Left ventricle myocardium superior (tissue), 1 donor: ENCODE results near the gene C4orf33. TPM values are rescaled to one million over a fixed set of nuclear protein-coding genes. Genes with fewer than 3 reads are reported as not detected.
"Not testable (repeated sequence)": the region's sequence is repeated elsewhere in the genome, so short reads cannot be mapped to it uniquely, and the experiment has no call there.

Experiments used
- ATAC-seq: fragments of 200-7000 bp; cut with Tn5 transposase; one replicate; pipeline ENCODE4 v1.9.1; 2020; ENCODE audit warnings: mild to moderate bottlenecking, moderate library complexity
- DNase-seq: peaks from one replicate; pipeline ENCODE4 v3.0.0-alpha.2; 2020
- intact Hi-C: fragments of 100-400 bp; cut with micrococcal nuclease; formaldehyde crosslinking; loops from one replicate; pipeline ENCODE4 v1.11.0; 2022
- total RNA-seq: library from RNA; stranded (reverse); fragmentation: NEBNext Ultra II Directional; extraction: Animal tissue kit (Norgen Biotek cat#: 25700); gene quantifications from one replicate; pipeline ENCODE4 v1.2.1, GENCODE V29; 2021
- donor health status: DM: no; HTN: yes; CAD: no; lungs with severe emphysema.

Gene C4orf33
- total RNA-seq, 1 donor from 2014 or later = 4.3 TPM

GRCh38 chr4:129113919-129114318, 18.0 kb downstream of the C4orf33 start:
- intact Hi-C loops = no loop called here
- ATAC-seq (no peak), DNase-seq (no peak)

GRCh38 chr4:129117705-129118104, 21.8 kb downstream of the C4orf33 start:
- intact Hi-C loops = no loop called here
- DNase-seq = no peak
- no peak for ATAC-seq

GRCh38 chr4:129126614-129127013, 30.7 kb downstream of the C4orf33 start:
- DNase-seq, ATAC-seq, intact Hi-C loops: not testable (repeated sequence)

GRCh38 chr4:129129143-129129542, 33.2 kb downstream of the C4orf33 start:
- intact Hi-C loops = no loop called here
- ATAC-seq (no peak), DNase-seq (no peak)

GRCh38 chr4:129131343-129131742, 35.4 kb downstream of the C4orf33 start:
- intact Hi-C loops = no loop called here
- no peak for ATAC-seq
- DNase-seq = no peak

GRCh38 chr4:129136433-129136832, 40.5 kb downstream of the C4orf33 start:
- intact Hi-C loops = no loop called here
- DNase-seq (no peak), ATAC-seq (no peak)

- no peak for ATAC-seq
- DNase-seq = no peak
- intact Hi-C loops = no loop called here
Observed at GRCh38 chr4:129138810-129139496, 43.0 kb downstream of the C4orf33 start.

GRCh38 chr4:129140521-129140920, 44.6 kb downstream of the C4orf33 start:
- no peak for ATAC-seq
- intact Hi-C loops = no loop called here
- no peak for DNase-seq

- intact Hi-C loops = no loop called here
- DNase-seq (no peak), ATAC-seq (no peak)
Observed at GRCh38 chr4:129143359-129143758, 47.4 kb downstream of the C4orf33 start.

GRCh38 chr4:129144755-129145206, 48.8 kb downstream of the C4orf33 start:
- intact Hi-C loops = no loop called here
- no peak for ATAC-seq
- no peak for DNase-seq

- DNase-seq (no peak), ATAC-seq (no peak)
- intact Hi-C loops = no loop called here
Observed at GRCh38 chr4:129145222-129145730, 49.3 kb downstream of the C4orf33 start.

GRCh38 chr4:129146639-129147038, 50.7 kb downstream of the C4orf33 start:
- no peak for ATAC-seq
- intact Hi-C loops = no loop called here

GRCh38 chr4:129148892-129149291, 52.9 kb downstream of the C4orf33 start:
- intact Hi-C loops = no loop called here
- no peak for DNase-seq
- no peak for ATAC-seq

More at GRCh38 chr4:129146639-129147038, 50.7 kb downstream of the C4orf33 start:
- no peak for DNase-seq

- DNase-seq = no peak
- intact Hi-C loops = no loop called here
- no peak for ATAC-seq
Observed at GRCh38 chr4:129149906-129150305, 54.0 kb downstream of the C4orf33 start.

GRCh38 chr4:129152350-129152749, 56.4 kb downstream of the C4orf33 start:
- DNase-seq (no peak), ATAC-seq (no peak)
- intact Hi-C loops = no loop called here

- DNase-seq (no peak), ATAC-seq (no peak)
- intact Hi-C loops = no loop called here
Observed at GRCh38 chr4:129153700-129154099, 57.7 kb downstream of the C4orf33 start.

GRCh38 chr4:129162450-129162849, 66.5 kb downstream of the C4orf33 start:
- DNase-seq (no peak), ATAC-seq (no peak)
- intact Hi-C loops = no loop called here

GRCh38 chr4:129163427-129163826, 67.5 kb downstream of the C4orf33 start:
- ATAC-seq = no peak
- intact Hi-C loops = no loop called here

GRCh38 chr4:129164243-129164642, 68.3 kb downstream of the C4orf33 start:
- ATAC-seq (no peak), DNase-seq (no peak)
- intact Hi-C loops = no loop called here

More at GRCh38 chr4:129163427-129163826, 67.5 kb downstream of the C4orf33 start:
- no peak for DNase-seq
